Tibial nerve (tissue), 4 donors: ENCODE results near the gene SDK2.

Source experiments
- CTCF ChIP-seq, 5 experiments: fragments of 200-600 bp in 3 of 5; fragments of 450-650 bp in 2 of 5; sonication (generic) in 3 of 5; IDR thresholded peaks; one replicate each; pipeline ENCODE4 v1.5.1; 2016 to 2019; ENCODE audit warnings: antibody characterized with exemption in 5 of 5, mild to moderate bottlenecking in 3 of 5, moderate library complexity in 2 of 5
- EP300 ChIP-seq, 2 donors: sonication (generic); formaldehyde crosslinking; IDR thresholded peaks; one replicate each; pipeline ENCODE4 v1.6.1; 2017; ENCODE audit warnings: antibody characterized with exemption in 2 of 2, mild to moderate bottlenecking in 1 of 2
- POLR2A ChIP-seq, 2 donors: fragments of 450-650 bp; IDR thresholded peaks; one replicate each; pipeline ENCODE4 v1.6.1; 2017; ENCODE audit warnings: antibody characterized with exemption in 2 of 2, mild to moderate bottlenecking in 2 of 2, moderate library complexity in 2 of 2

DNA sequence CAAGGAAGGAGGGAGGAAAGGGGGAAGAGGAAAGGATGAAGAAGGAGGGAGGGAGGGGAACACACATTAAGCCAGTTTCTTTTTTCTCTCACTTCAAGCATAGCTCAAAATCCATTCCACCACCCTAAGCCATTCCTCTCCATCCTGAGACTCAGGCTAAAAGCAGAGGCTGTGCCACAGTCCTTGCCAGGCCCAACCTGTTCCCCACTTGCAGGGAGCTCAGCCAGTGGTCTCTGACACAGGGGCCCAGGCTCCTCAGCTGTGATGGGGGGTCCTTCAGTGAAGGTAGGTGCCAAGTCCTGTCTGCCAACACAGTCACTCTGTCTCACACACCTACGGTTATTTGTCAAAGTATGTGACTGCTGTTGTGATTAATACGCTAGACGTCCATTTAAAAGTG is 44.6 kb downstream of the SDK2 start:
- TF ChIP-seq CTCF (IDR thresholded peaks at IDR 0.05) (no peak), EP300 (IDR thresholded peaks at IDR 0.05) (no peak), POLR2A (IDR thresholded peaks at IDR 0.05) (no peak)
